ENCODE data around the gene HDAC7.

HDAC7 gene

DNA sequence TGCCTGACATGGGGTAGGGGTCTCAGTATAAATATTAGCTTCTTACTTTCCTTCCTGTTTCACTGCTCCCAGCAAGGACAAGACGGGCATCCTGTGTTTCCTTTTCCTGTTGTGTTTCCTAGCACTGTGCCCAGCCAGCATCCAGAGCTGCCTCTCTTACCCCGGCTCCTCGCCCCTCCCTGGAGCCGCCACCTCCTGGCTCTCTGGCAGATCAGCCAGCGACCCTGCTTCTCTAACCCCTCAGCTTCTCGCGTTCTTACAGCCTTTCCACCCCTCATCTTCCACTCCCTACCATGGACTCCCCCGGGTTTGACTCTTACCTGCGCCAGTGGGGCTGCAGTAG is 17.8 kb downstream of the HDAC7 start:
- Histone ChIP-seq H3K4me1 (ENCODE audit: control insufficient read depth, insufficient read depth, low read length) (0 out of 2 replicates have a peak, but pooled peaks cover 4% of the 10 kb centered on the region), H3K4me3 (ENCODE audit: low read length) (no peak overlapping the region), H3K27ac (ENCODE audit: low read length) (no peak overlapping the region), H3K27me3 (ENCODE audit: control insufficient read depth, insufficient read depth, low read length) (no peaks in the 10 kb centered on the region), H3K36me3 (ENCODE audit: control insufficient read depth, insufficient read depth, low read length) (peaks cover 5% of the 10 kb centered on the region; the same call in 1 of the 2 replicates), H3K9me3 (ENCODE audit: control insufficient read depth, insufficient read depth, low read length) (no peaks in the 10 kb centered on the region)
- WGBS (ENCODE audit: insufficient coverage, insufficient read length), result no CpG with 5 or more reads among the region's 9 CpGs
- DNase-seq (ENCODE audit: low read depth, low spot score), result no peak

DNA sequence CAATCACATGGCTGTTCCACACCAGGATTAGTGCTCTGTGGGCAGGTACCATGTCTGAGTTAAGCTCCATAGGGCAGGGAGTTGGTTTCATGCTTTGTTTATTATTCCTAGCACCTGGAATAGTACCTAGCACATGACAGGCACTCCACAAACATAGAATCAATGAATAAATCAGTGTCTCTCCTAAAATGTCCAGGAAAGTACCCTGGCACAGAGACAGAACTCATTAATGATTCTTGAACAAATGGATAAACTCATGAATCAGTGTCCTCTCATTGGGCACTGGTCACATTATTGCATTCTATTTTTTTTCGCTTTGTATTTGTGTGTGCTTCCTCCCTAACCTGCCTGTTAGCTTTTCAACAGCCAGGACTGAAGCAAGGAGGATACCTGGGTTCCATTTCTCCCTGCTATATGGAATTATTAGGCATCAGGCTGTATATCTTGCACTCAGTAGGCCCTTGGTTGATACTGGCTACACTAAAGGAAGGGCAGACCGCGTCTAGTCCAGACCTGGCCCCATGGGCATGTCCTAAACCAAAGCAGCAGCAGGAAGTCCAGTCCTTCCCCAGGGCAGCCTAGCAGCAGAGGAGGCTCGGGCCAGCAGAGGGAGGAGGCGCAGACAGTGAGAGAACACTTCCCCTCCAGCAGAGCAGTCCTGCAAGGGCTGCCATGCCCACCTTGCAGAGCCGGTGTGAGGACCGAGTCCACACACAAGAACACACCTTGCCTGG is 18.4 kb downstream of the HDAC7 start:
- Histone ChIP-seq H3K36me3 (ENCODE audit: control insufficient read depth, insufficient read depth, low read length) (peaks cover 8% of the 10 kb centered on the region; the same call in 1 of the 2 replicates), H3K4me1 (ENCODE audit: control insufficient read depth, insufficient read depth, low read length) (0 out of 2 replicates have a peak, but pooled peaks cover 4% of the 10 kb centered on the region), H3K4me3 (ENCODE audit: low read length) (no peak overlapping the region), H3K27ac (ENCODE audit: low read length) (no peak overlapping the region), H3K9me3 (ENCODE audit: control insufficient read depth, insufficient read depth, low read length) (no peaks in the 10 kb centered on the region), H3K27me3 (ENCODE audit: control insufficient read depth, insufficient read depth, low read length) (no peaks in the 10 kb centered on the region)
- no CpG with 5 or more reads among the region's 7 CpGs for WGBS (ENCODE audit: insufficient coverage, insufficient read length)
- no peak for DNase-seq (ENCODE audit: low read depth, low spot score)

DNA sequence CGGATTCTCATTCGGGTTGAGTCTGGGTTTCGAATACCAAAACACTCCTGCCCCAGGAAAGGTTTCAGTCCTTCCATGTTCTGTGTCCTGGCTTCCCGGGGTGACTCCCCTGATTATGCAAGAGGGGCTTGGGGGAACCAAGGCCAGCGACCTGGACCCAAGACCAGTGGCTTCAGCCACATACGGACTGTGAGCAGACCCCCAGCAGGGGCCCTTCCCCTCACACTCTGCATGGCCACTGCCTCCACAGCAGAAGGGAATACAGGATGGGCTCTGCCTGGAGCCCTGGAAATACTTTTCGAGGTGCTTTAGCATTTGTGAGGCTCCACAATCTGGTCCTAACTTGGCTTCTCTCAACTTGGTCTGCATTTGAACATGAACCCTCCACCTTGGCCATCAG is 19.1 kb downstream of the HDAC7 start:
- no CpG with 5 or more reads among the region's 7 CpGs for WGBS (ENCODE audit: insufficient coverage, insufficient read length)
- Histone ChIP-seq H3K4me3 (ENCODE audit: low read length) (no peak overlapping the region), H3K36me3 (ENCODE audit: control insufficient read depth, insufficient read depth, low read length) (peaks cover 12% of the 10 kb centered on the region), H3K27ac (ENCODE audit: low read length) (no peak overlapping the region), H3K9me3 (ENCODE audit: control insufficient read depth, insufficient read depth, low read length) (no peaks in the 10 kb centered on the region), H3K27me3 (ENCODE audit: control insufficient read depth, insufficient read depth, low read length) (no peaks in the 10 kb centered on the region), H3K4me1 (ENCODE audit: control insufficient read depth, insufficient read depth, low read length) (0 out of 2 replicates have a peak, but pooled peaks cover 4% of the 10 kb centered on the region)
- no peak for DNase-seq (ENCODE audit: low read depth, low spot score)

DNA sequence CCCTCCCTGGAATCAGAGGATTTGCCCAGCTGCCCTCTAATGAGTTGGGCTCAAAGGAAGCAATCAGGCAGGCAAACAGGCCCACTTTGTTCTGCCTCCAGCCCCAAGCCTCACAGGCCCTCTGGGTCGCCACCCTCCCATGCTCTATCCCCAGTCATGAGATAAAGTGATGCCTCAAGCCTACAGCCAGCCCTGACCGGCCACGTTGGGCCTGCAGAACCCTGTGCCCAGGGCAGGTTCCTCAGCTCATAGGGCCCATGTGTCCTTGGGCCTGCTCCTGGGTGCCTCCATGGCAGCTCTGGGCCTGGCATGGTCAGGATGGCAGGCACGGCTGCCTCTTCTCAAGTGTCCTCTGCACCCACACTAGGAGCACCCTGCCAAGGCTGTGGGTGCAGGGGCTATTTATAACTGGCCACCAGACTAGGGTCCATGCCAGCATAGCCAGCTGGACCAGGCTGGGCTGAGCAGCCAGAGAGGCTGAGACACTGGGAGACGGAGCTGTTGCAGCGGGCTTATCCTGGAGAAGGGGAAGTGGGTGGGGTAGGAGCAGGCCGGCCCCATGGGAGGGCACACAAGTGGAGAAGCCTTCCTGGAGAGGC is 20.2 kb downstream of the HDAC7 start:
- no CpG with 5 or more reads among the region's 7 CpGs for WGBS (ENCODE audit: insufficient coverage, insufficient read length)

DNA sequence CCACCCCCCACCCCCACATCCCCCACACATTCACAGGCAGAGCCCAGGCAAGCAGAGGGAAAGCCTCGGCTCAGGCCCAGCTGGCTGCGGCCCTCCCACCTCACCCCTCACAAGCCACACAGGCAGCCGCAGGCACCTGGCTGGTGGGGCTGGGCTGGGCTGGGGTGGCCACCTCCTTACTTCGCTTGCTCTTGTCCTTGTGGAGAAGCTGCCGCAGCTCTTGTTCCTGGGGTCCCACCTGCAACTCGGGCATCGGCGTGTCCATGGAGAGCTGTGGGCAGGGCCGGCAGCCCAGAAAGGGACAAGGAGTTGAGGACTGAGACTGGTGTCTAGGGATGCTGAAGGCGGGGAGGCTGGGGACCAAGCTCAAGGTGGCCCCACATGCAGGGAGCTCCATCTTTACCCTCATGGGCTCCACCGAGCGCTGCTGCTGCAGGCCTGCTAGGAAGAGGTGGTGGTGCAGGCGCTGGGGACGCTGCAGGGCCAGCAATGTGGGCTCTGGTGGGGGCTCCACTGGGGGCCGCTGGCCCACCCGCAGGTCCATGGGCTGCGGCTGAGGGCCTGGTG is 21.2 kb downstream of the HDAC7 start:
- peaks cover 26% of the 10 kb centered on the region for H3K36me3 ChIP-seq (ENCODE audit: control insufficient read depth, insufficient read depth, low read length)
- no peak overlapping the region for H3K27ac ChIP-seq (ENCODE audit: low read length)
- H3K9me3 ChIP-seq (ENCODE audit: control insufficient read depth, insufficient read depth, low read length), result no peaks in the 10 kb centered on the region
- H3K27me3 ChIP-seq (ENCODE audit: control insufficient read depth, insufficient read depth, low read length), result no peaks in the 10 kb centered on the region
- WGBS (ENCODE audit: insufficient coverage, insufficient read length), result no CpG with 5 or more reads among the region's 17 CpGs
- DNase-seq (ENCODE audit: low read depth, low spot score), result no peak
- 0 out of 2 replicates have a peak, but pooled peaks cover 4% of the 10 kb centered on the region for H3K4me1 ChIP-seq (ENCODE audit: control insufficient read depth, insufficient read depth, low read length)
- H3K4me3 ChIP-seq (ENCODE audit: low read length), result no peak overlapping the region

More for the DNA sequence above, 20.2 kb downstream of the HDAC7 start:
- Histone ChIP-seq H3K9me3 (ENCODE audit: control insufficient read depth, insufficient read depth, low read length) (no peaks in the 10 kb centered on the region), H3K27ac (ENCODE audit: low read length) (no peak overlapping the region), H3K27me3 (ENCODE audit: control insufficient read depth, insufficient read depth, low read length) (no peaks in the 10 kb centered on the region), H3K4me3 (ENCODE audit: low read length) (no peak overlapping the region), H3K36me3 (ENCODE audit: control insufficient read depth, insufficient read depth, low read length) (peaks cover 20% of the 10 kb centered on the region), H3K4me1 (ENCODE audit: control insufficient read depth, insufficient read depth, low read length) (0 out of 2 replicates have a peak, but pooled peaks cover 4% of the 10 kb centered on the region)
- DNase-seq (ENCODE audit: low read depth, low spot score), result no peak

DNA sequence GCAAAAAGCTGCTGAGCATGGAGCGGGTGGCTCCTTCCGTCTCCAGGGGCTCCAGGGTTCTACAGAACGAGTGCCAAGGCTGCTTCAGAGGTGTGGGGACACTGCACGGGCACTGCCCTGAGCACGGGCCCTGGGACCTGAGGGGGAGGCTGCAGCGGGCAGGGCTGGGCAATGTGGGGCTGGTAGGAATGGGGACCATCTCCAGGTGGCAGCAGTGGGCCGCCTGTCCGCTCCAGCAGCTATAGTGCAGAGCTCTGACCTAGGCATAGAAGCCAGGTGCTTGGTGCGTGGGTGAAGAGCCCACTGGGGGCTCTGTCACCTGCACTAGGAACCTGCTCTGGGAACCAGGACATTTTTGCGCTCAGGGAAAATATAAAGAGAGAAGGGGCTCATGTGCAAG is 22.3 kb downstream of the HDAC7 start:
- Histone ChIP-seq H3K36me3 (ENCODE audit: control insufficient read depth, insufficient read depth, low read length) (peaks cover 32% of the 10 kb centered on the region), H3K4me3 (ENCODE audit: low read length) (no peak overlapping the region), H3K9me3 (ENCODE audit: control insufficient read depth, insufficient read depth, low read length) (no peaks in the 10 kb centered on the region), H3K27me3 (ENCODE audit: control insufficient read depth, insufficient read depth, low read length) (no peaks in the 10 kb centered on the region), H3K4me1 (ENCODE audit: control insufficient read depth, insufficient read depth, low read length) (0 out of 2 replicates have a peak, but pooled peaks cover 4% of the 10 kb centered on the region), H3K27ac (ENCODE audit: low read length) (no peak overlapping the region)
- DNase-seq (ENCODE audit: low read depth, low spot score), result no peak
- no CpG with 5 or more reads among the region's 10 CpGs for WGBS (ENCODE audit: insufficient coverage, insufficient read length)

DNA sequence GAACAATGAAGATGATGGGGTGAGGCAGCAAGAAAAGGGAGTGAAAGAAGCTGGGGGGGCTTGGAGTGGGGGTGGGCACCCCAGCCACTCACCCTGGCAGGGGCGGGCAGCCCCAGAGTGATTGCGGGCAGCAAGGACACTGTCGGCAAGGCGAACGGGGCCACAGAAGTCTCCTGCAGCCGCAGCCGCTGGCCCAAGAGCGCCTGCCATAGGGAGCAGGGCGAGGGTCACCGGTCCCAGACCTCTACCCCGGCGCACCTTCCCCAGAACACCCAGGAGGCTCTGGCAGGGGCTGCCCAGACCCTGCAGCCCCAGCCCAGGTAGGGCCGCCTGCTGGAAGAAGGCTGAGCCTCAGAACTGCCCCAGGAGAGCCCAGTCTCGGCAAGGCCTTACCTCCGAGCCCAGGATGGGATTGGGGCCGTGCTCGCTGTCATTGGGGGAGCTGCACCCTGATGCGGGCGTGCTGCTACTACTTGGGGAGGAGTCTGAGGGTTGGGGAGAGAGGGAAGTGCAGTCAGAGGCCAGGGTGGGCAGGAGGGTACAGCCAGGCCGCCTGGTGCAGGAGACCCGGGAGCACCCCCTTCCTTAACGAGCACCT is 23.8 kb downstream of the HDAC7 start:
- no peak overlapping the region for H3K27ac ChIP-seq (ENCODE audit: low read length)
- no peak overlapping the region for H3K4me3 ChIP-seq (ENCODE audit: low read length)
- peaks cover 41% of the 10 kb centered on the region for H3K36me3 ChIP-seq (ENCODE audit: control insufficient read depth, insufficient read depth, low read length)
- H3K9me3 ChIP-seq (ENCODE audit: control insufficient read depth, insufficient read depth, low read length), result no peaks in the 10 kb centered on the region
- DNase-seq (ENCODE audit: low read depth, low spot score), result no peak
- 0 out of 2 replicates have a peak, but pooled peaks cover 2% of the 10 kb centered on the region for H3K4me1 ChIP-seq (ENCODE audit: control insufficient read depth, insufficient read depth, low read length)
- WGBS (ENCODE audit: insufficient coverage, insufficient read length), result no CpG with 5 or more reads among the region's 22 CpGs
- H3K27me3 ChIP-seq (ENCODE audit: control insufficient read depth, insufficient read depth, low read length), result no peaks in the 10 kb centered on the region

DNA sequence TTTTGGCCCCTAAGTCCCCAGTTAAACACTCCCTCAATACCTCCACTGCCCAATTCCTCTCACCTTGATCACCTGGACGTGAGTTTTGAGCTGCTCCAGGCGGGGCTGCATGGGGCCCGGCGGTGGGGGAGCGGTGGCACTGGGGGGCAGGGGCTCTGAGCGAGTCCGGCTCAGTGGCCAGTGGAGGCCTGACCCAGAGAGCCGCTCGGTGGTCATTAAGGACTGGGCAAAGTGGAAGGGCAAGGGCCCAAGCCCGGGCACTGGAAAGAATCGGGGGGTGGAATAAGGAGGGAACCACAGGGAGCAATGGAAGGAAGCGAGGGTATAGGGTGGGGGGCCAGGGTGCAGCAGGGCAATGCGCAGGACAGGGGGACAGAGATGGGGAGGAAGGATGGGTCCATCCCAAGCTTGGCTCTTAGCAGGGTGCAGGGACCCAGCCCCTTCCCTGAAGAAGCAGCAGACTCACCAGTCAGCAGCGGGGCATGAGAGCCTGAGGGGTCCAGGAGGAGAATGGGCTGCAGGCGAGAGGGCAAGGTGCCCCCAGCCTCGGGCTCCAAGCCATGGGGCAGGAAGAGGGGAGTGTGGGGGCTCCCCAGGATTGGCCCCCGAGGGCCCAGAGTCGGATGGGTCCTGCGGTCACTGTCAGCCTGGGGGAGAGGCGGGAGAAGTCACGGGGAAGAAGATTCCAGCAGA is 24.4 kb downstream of the HDAC7 start:
- H3K27me3 ChIP-seq (ENCODE audit: control insufficient read depth, insufficient read depth, low read length), result no peaks in the 10 kb centered on the region
- H3K4me3 ChIP-seq (ENCODE audit: low read length), result no peak overlapping the region
- peaks cover 43% of the 10 kb centered on the region for H3K36me3 ChIP-seq (ENCODE audit: control insufficient read depth, insufficient read depth, low read length)
- H3K27ac ChIP-seq (ENCODE audit: low read length), result no peak overlapping the region
- WGBS (ENCODE audit: insufficient coverage, insufficient read length), result no CpG with 5 or more reads among the region's 21 CpGs
- no peaks in the 10 kb centered on the region for H3K9me3 ChIP-seq (ENCODE audit: control insufficient read depth, insufficient read depth, low read length)
- DNase-seq (ENCODE audit: low read depth, low spot score), result no peak
- 0 out of 2 replicates have a peak, but pooled peaks cover 2% of the 10 kb centered on the region for H3K4me1 ChIP-seq (ENCODE audit: control insufficient read depth, insufficient read depth, low read length)

DNA sequence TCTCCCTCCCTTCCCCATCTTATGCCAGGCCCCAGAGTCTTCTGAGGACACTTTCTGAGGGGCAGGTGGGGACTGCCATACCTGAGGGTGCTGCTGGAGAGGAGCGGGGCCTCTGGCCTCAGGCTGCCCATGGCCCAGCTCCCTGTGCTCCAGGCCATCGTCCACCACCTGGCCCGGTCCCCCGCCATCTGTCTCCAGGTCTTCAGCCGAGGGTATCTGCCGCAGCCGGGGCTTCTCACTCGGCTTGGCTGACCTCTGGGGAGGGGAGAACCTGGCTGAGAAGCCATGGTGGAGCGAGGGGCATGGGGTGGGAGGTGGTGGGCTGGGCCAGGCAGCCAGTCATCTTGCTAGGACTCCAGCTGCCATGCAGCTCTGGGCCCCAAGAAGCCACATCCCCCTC is 25.0 kb downstream of the HDAC7 start:
- no peak for DNase-seq (ENCODE audit: low read depth, low spot score)
- Histone ChIP-seq H3K4me3 (ENCODE audit: low read length) (no peak overlapping the region), H3K27me3 (ENCODE audit: control insufficient read depth, insufficient read depth, low read length) (no peaks in the 10 kb centered on the region), H3K27ac (ENCODE audit: low read length) (no peak overlapping the region), H3K36me3 (ENCODE audit: control insufficient read depth, insufficient read depth, low read length) (peaks cover 47% of the 10 kb centered on the region), H3K9me3 (ENCODE audit: control insufficient read depth, insufficient read depth, low read length) (no peaks in the 10 kb centered on the region), H3K4me1 (ENCODE audit: control insufficient read depth, insufficient read depth, low read length) (0 out of 2 replicates have a peak, but pooled peaks cover 2% of the 10 kb centered on the region)
- WGBS (ENCODE audit: insufficient coverage, insufficient read length), result no CpG with 5 or more reads among the region's 9 CpGs
